GM19240 (cell line): ENCODE data around the gene ZRANB2.

ENCODE experiments used
- DNase-seq: peaks from one replicate; pipeline ENCODE4 v3.0.0; 2011; ENCODE audit warnings: low spot score; ENCODE audit not compliant: insufficient read length

ZRANB2 gene

GRCh38 chr1:71028981-71029380, 51.9 kb downstream of the ZRANB2 start:
- no peak for DNase-seq

- no peak for DNase-seq
Measured at GRCh38 chr1:71027991-71028390, 52.8 kb downstream of the ZRANB2 start.

GRCh38 chr1:71026093-71026492, 54.7 kb downstream of the ZRANB2 start:
- DNase-seq: no peak

GRCh38 chr1:71023515-71023914, 57.3 kb downstream of the ZRANB2 start:
- DNase-seq: no peak

GRCh38 chr1:71019233-71019969, 61.4 kb downstream of the ZRANB2 start:
- DNase-seq: no peak

- DNase-seq: no peak
Measured at GRCh38 chr1:71018791-71019190, 62.0 kb downstream of the ZRANB2 start.

GRCh38 chr1:71015745-71016144, 65.1 kb downstream of the ZRANB2 start:
- no peak for DNase-seq

- DNase-seq: no peak
Measured at GRCh38 chr1:71014178-71014579, 66.7 kb downstream of the ZRANB2 start.
